ENCODE results near the gene KAT8.
"Not testable (repeated sequence)": the region's sequence is repeated elsewhere in the genome, so short reads cannot be mapped to it uniquely, and the experiment has no call there.

DNA sequence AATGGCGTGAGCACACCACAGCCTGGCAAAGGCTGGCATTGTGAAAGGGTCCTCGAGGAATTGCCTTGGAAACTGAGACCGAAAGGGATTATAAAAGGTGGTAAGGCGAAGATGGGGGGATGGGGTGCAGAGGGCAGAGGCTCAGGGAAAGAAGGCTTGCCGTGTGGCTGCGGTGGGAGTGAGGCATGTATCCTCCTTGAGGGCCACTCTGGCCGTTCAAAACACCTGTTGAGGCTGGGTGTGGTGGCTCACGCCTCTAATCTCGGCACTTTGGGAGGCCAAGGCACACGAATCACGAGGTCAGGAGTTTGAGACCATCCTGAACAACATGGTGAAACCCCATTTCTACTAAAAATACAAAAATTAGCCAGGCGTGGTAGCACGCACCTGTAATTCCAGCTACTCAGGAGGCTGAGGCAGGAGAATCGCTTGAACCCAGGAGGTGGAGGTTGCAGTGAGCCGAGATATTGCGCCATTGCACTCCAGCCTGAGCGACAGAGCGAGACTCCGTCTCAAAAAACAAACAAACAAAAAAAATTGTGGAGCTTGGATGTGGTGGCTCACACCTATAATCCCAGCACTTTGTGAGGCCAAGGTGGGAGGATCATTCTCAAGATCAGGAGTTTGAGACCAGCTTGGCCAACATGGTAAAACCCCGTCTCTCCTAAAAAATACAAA lies 19.5 kb downstream of the KAT8 start:
- TF ChIP-seq, protein P1, sequence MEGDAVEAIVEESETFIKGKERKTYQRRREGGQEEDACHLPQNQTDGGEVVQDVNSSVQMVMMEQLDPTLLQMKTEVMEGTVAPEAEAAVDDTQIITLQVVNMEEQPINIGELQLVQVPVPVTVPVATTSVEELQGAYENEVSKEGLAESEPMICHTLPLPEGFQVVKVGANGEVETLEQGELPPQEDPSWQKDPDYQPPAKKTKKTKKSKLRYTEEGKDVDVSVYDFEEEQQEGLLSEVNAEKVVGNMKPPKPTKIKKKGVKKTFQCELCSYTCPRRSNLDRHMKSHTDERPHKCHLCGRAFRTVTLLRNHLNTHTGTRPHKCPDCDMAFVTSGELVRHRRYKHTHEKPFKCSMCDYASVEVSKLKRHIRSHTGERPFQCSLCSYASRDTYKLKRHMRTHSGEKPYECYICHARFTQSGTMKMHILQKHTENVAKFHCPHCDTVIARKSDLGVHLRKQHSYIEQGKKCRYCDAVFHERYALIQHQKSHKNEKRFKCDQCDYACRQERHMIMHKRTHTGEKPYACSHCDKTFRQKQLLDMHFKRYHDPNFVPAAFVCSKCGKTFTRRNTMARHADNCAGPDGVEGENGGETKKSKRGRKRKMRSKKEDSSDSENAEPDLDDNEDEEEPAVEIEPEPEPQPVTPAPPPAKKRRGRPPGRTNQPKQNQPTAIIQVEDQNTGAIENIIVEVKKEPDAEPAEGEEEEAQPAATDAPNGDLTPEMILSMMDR (IDR thresholded peaks at IDR 0.05; ENCODE audit: poor library complexity), result not testable (repeated sequence)
- not testable (repeated sequence) for TF ChIP-seq EZH2 (IDR thresholded peaks at IDR 0.05; ENCODE audit: borderline replicate concordance); EZH2phosphoT487 (IDR thresholded peaks at IDR 0.05; ENCODE audit: low read depth, severe bottlenecking, unreplicated experiment)

Data from hepatocyte (in vitro differentiated cells).